Spleen (tissue), 11 donors: ENCODE data around the gene TMEM178B. TPM values are rescaled to one million over a fixed set of nuclear protein-coding genes. Genes with fewer than 3 reads are reported as not detected.
A peak's percentile ranks its signal among the peaks of the same experiment; 100 is the strongest.
"Not testable (repeated sequence)": the region's sequence is repeated elsewhere in the genome, so short reads cannot be mapped to it uniquely, and the experiment has no call there.

Experiments used
- DNase-seq: peaks from one replicate; pipeline ENCODE4 v3.0.0-alpha.2; 2020
- H3K27ac ChIP-seq, 8 donors: fragments of 200-600 bp; sonication (generic) in 7 of 8; 1 replicate in 4 of 8; 2 replicates in 4 of 8; pipeline versions ENCODE4 v1.5.0 to v1.8.0; 2016 to 2021; ENCODE audit warnings: inconsistent platforms in 4 of 8, mild to moderate bottlenecking in 4 of 8, moderate library complexity in 1 of 8
- H3K27me3 ChIP-seq, 7 donors: fragments of 200-600 bp; sonication (generic) in 6 of 7; replicated peaks in 1 of 7; 1 replicate in 4 of 7; 2 replicates in 3 of 7; pipeline versions ENCODE4 v1.5.0 to v1.8.0; 2016 to 2021; ENCODE audit warnings: inconsistent platforms in 3 of 7, mild to moderate bottlenecking in 1 of 7
- H3K36me3 ChIP-seq, 6 donors: fragments of 200-600 bp; sonication (generic) in 5 of 6; 1 replicate in 4 of 6; 2 replicates in 2 of 6; pipeline versions ENCODE4 v1.5.0 to v1.8.0; 2016 to 2021; ENCODE audit warnings: inconsistent platforms in 2 of 6
- H3K4me1 ChIP-seq, 6 donors: fragments of 200-600 bp; sonication (generic) in 5 of 6; 1 replicate in 3 of 6; 2 replicates in 3 of 6; pipeline versions ENCODE4 v1.5.0 to v1.8.0; 2016 to 2021; ENCODE audit warnings: inconsistent platforms in 3 of 6
- H3K4me3 ChIP-seq, 8 donors: fragments of 200-600 bp; sonication (generic) in 7 of 8; 1 replicate in 4 of 8; 2 replicates in 4 of 8; pipeline versions ENCODE4 v1.5.0 to v1.8.0; 2016 to 2021; ENCODE audit warnings: inconsistent platforms in 4 of 8, mild to moderate bottlenecking in 4 of 8, moderate library complexity in 2 of 8
- H3K9me3 ChIP-seq, 8 donors: fragments of 200-600 bp; sonication (generic) in 7 of 8; 1 replicate in 4 of 8; 2 replicates in 4 of 8; pipeline versions ENCODE4 v1.5.0 to v1.8.0; 2016 to 2021; ENCODE audit warnings: inconsistent platforms in 4 of 8
- POLR2A ChIP-seq, 3 donors: fragments of 450-650 bp; IDR thresholded peaks; one replicate each; pipeline ENCODE4 v1.5.1; 2017; ENCODE audit warnings: antibody characterized with exemption in 3 of 3, mild to moderate bottlenecking in 1 of 3
- POLR2AphosphoS5 ChIP-seq, 3 donors: sonication (generic); formaldehyde crosslinking; IDR thresholded peaks; one replicate each; pipeline ENCODE4 v1.5.1; 2017; ENCODE audit warnings: antibody characterized with exemption in 3 of 3
- WGBS, 5 donors: extraction: QIAGEN DNeasy Blood & Tissue Kit in 3 of 5; methylation state at CpG; one replicate each; pipeline versions ENCODE4 v1.1.5 to v1.1.7; 2013 to 2018; 5-methylcytosine and 5-hydroxymethylcytosine counted together
- intact Hi-C: fragments of 100-400 bp; cut with DNase I; formaldehyde crosslinking; loops from one replicate; pipeline ENCODE4 v1.15.0; 2023; ENCODE audit warnings: low total_unique reads
- polyA plus RNA-seq, 3 donors: library from polyadenylated mRNA; stranded (reverse); fragments of 200-250 nt; gene quantifications; one replicate each; pipeline ENCODE4 v1.2.1, GENCODE V29; 2013
- total RNA-seq, 7 donors: library from RNA; depleted of rRNA in 3 of 7; stranded (reverse); fragments of >200 nt in 3 of 7; fragmentation: NEBNext Ultra II Directional in 4 of 7; extraction: Animal tissue kit (Norgen Biotek cat#: 25700) in 4 of 7; gene quantifications; one replicate each; pipeline versions ENCODE4 v1.1.0 to v1.2.1, GENCODE V29; 2016 to 2021
- TF ChIP-seq, protein P1 (sequence below), 11 experiments: fragments of 200-600 bp in 7 of 11; fragments of 450-650 bp in 4 of 11; sonication (generic) in 4 of 11; IDR thresholded peaks in 8 of 11; conservative IDR thresholded peaks in 3 of 11; 1 replicate in 7 of 11; 2 replicates in 4 of 11; pipeline versions ENCODE4 v1.4.0 to v1.8.0; 2016 to 2021; ENCODE audit warnings: antibody characterized with exemption in 11 of 11, inconsistent platforms in 4 of 11, mild to moderate bottlenecking in 1 of 11
- donor health status: healthy with polysubstance abuse.
- donor health status: DM: no; HTN: no; CAD: no; lungs with moderate emphysema.
- donor health status: DM: no; HTN: no; CAD: no.
- donor health status: Bipolar disorder and iron deficiency.
- donor health status: healthy.
- donor health status: DM: no; HTN: no; CAD: no.
- donor health status: DM: yes; HTN: yes; CAD: no.

Gene TMEM178B
- total and polyA plus RNA-seq, 10 donors: 0.35 to 5.5 (median 1.3) TPM

GRCh38 chr7:141045842-141046620, 27.8 kb upstream of the TMEM178B start:
- no peak for DNase-seq
- Histone ChIP-seq H3K4me3 (no peak overlapping the region), H3K27ac (no peak overlapping the region), H3K9me3 (no peaks in the 10 kb centered on the region), H3K36me3 (no peaks in the 10 kb centered on the region), H3K27me3 (peaks cover 0 to 7% (median 0%) of the 10 kb centered on the region in 7 donors), H3K4me1 (no peaks in the 10 kb centered on the region)
- WGBS, 5 donors: 82 to 95% (median 90%) methylated on average over 7 of the region's 7 CpGs
- TF ChIP-seq POLR2AphosphoS5 (IDR thresholded peaks at IDR 0.05): no peak
- TF ChIP-seq POLR2A (IDR thresholded peaks at IDR 0.05): no peak
- TF ChIP-seq, protein P1, sequence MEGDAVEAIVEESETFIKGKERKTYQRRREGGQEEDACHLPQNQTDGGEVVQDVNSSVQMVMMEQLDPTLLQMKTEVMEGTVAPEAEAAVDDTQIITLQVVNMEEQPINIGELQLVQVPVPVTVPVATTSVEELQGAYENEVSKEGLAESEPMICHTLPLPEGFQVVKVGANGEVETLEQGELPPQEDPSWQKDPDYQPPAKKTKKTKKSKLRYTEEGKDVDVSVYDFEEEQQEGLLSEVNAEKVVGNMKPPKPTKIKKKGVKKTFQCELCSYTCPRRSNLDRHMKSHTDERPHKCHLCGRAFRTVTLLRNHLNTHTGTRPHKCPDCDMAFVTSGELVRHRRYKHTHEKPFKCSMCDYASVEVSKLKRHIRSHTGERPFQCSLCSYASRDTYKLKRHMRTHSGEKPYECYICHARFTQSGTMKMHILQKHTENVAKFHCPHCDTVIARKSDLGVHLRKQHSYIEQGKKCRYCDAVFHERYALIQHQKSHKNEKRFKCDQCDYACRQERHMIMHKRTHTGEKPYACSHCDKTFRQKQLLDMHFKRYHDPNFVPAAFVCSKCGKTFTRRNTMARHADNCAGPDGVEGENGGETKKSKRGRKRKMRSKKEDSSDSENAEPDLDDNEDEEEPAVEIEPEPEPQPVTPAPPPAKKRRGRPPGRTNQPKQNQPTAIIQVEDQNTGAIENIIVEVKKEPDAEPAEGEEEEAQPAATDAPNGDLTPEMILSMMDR (IDR thresholded peaks at IDR 0.05 in 8 of 11, conservative IDR thresholded peaks at IDR 0.05 in 3 of 11): no peak
- intact Hi-C loops: no loop called here

DNA sequence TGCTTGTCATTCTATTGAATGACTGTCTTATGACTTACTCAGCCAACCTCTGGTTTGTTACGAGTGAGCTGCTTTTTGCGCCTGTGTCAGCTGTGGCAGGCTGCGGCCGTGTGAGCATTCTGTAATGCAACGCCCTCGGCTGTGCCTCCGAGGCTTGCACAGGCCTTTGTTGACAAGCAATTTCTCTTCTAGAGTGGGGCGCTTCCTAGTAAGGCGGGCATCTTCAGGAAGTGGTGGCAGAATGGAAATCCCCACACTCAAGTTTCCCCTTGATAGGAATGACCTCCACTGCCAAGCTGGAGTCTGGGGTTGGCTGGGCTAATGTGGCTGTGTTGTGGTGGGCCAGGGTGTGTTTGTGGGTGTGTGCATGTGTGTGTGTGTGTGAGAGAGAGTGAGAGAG, 20.2 kb upstream of the TMEM178B start:
- Histone ChIP-seq H3K4me3 (no peak overlapping the region), H3K36me3 (no peaks in the 10 kb centered on the region), H3K4me1 (peaks cover 0 to 7% (median 0%) of the 10 kb centered on the region in 6 donors), H3K27me3 (peaks cover 0 to 6% (median 0%) of the 10 kb centered on the region in 7 donors), H3K9me3 (peaks cover 0 to 13% (median 2%) of the 10 kb centered on the region in 8 donors), H3K27ac (peak overlapping the region in 1 of 8 donors; percentile 43)
- DNase-seq: no peak
- WGBS, 5 donors: 11 to 33% (median 15%) methylated on average over 9 of the region's 9 CpGs
- TF ChIP-seq, protein P1 (IDR thresholded peaks at IDR 0.05 in 8 of 11, conservative IDR thresholded peaks at IDR 0.05 in 3 of 11): no peak
- no peak for TF ChIP-seq POLR2A (IDR thresholded peaks at IDR 0.05)
- TF ChIP-seq POLR2AphosphoS5 (IDR thresholded peaks at IDR 0.05): no peak
- intact Hi-C loops: no loop called here

- 85 to 96% (median 90%) methylated on average over 4 of the region's 4 CpGs for WGBS, 5 donors
- TF ChIP-seq POLR2AphosphoS5 (IDR thresholded peaks at IDR 0.05): no peak
- no peak for TF ChIP-seq POLR2A (IDR thresholded peaks at IDR 0.05)
- TF ChIP-seq, protein P1 (IDR thresholded peaks at IDR 0.05 in 8 of 11, conservative IDR thresholded peaks at IDR 0.05 in 3 of 11): no peak
- H3K36me3 ChIP-seq: no peaks in the 10 kb centered on the region
- peaks cover 0 to 13% (median 2%) of the 10 kb centered on the region in 8 donors for H3K9me3 ChIP-seq
- H3K27me3 ChIP-seq: no peaks in the 10 kb centered on the region
- H3K27ac ChIP-seq: no peak overlapping the region
- H3K4me1 ChIP-seq: peaks cover 0 to 7% (median 0%) of the 10 kb centered on the region in 6 donors
- no peak overlapping the region for H3K4me3 ChIP-seq
- intact Hi-C loops: no loop called here
- no peak for DNase-seq
Observed at GRCh38 chr7:141055146-141055545, 18.7 kb upstream of the TMEM178B start.

DNA sequence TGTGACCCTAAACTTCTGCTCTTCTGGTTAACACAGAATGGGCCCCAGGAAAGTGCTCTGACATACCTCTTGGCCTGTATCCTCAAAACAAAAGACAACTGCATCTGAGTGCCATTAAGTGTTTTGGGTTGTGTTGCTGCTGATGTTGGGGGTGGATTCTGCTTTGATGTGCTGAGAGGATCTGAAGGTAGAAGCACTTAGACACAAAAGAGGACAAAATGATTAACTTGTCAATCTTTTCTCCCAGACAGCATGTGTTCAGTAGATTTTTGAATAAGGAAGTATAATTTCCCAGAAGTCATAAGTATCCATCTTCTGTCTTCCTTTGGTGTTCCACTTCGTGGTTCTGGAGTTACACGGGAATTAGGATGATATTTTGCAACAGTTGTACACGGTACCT, 16.1 kb upstream of the TMEM178B start:
- H3K9me3 ChIP-seq: peaks cover 0 to 13% (median 2%) of the 10 kb centered on the region in 8 donors
- no peak for DNase-seq
- intact Hi-C loops: no loop called here
- WGBS, 5 donors: 82 to 95% (median 85%) methylated on average over 3 of the region's 3 CpGs
- H3K4me1 ChIP-seq: peaks cover 0 to 5% (median 0%) of the 10 kb centered on the region in 6 donors
- TF ChIP-seq POLR2A (IDR thresholded peaks at IDR 0.05) (no peak), POLR2AphosphoS5 (IDR thresholded peaks at IDR 0.05) (no peak)
- TF ChIP-seq, protein P1 (IDR thresholded peaks at IDR 0.05 in 8 of 11, conservative IDR thresholded peaks at IDR 0.05 in 3 of 11): no peak
- H3K36me3 ChIP-seq: no peaks in the 10 kb centered on the region
- H3K4me3 ChIP-seq: no peak overlapping the region
- no peak overlapping the region for H3K27ac ChIP-seq
- no peaks in the 10 kb centered on the region for H3K27me3 ChIP-seq

DNA sequence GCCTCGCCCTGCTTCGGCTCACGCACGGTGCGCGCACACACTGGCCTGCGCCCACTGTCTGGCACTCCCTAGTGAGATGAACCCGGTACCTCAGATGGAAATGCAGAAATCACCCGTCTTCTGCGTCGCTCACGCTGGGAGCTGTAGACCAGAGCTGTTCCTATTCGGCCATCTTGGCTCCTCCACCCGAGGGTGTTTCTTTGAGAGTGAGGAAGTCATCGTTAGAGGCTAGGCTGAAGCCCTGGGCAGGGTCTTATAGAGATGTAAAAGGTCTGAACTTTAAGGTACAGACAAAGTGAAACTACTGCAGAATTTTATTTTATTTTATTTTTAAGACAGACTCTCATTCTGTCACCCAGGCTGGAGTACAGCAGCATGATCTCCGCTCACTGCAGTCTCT, 6.0 kb upstream of the TMEM178B start:
- Histone ChIP-seq H3K27me3 (peaks cover 7 to 48% (median 36%) of the 10 kb centered on the region in 7 donors), H3K4me1 (peaks cover 11 to 22% (median 19%) of the 10 kb centered on the region in 6 donors)
- intact Hi-C loops, H3K9me3 ChIP-seq, H3K36me3 ChIP-seq, H3K27ac ChIP-seq, DNase-seq, H3K4me3 ChIP-seq: not testable (repeated sequence)
- WGBS, 5 donors: 83 to 94% (median 84%) methylated on average over 8 to 9 of the region's 16 CpGs
